GM21381 (cell line): Measurements from ENCODE around the gene FAM9C.
"Not testable (repeated sequence)": the region's sequence is repeated elsewhere in the genome, so short reads cannot be mapped to it uniquely, and the experiment has no call there.

Experiments used
- ATAC-seq: cut with Tn5 transposase; IDR thresholded peaks from one replicate; pipeline ENCODE4 v1.9.1; 2021; ENCODE audit warnings: mild to moderate bottlenecking, moderate library complexity; ENCODE audit not compliant: unreplicated experiment

FAM9C gene

GRCh38 chrX:13044441-13044840 lies at the start of gene FAM9C:
Gene FAM9C (minus strand): TSS chrX:13044620. CDS start chrX:13043789, 831 bp downstream.
- ATAC-seq: no peak

GRCh38 chrX:13093529-13094140 lies 49.2 kb upstream of the FAM9C start:
- no peak for ATAC-seq

GRCh38 chrX:13092455-13092941 lies 48.1 kb upstream of the FAM9C start:
- peak; percentile 59 for ATAC-seq

- ATAC-seq: no peak
Observed at GRCh38 chrX:13091111-13091765, 46.8 kb upstream of the FAM9C start.

GRCh38 chrX:13090339-13091110 lies 46.1 kb upstream of the FAM9C start:
- no peak for ATAC-seq

GRCh38 chrX:13090027-13090338 lies 45.6 kb upstream of the FAM9C start:
- ATAC-seq: no peak

- ATAC-seq: no peak
Observed at GRCh38 chrX:13088156-13088487, 43.7 kb upstream of the FAM9C start.

GRCh38 chrX:13087322-13088155 lies 43.1 kb upstream of the FAM9C start:
- peak; percentile 51 for ATAC-seq

GRCh38 chrX:13086793-13087321 lies 42.4 kb upstream of the FAM9C start:
- not testable (repeated sequence) for ATAC-seq

- no peak for ATAC-seq
Observed at GRCh38 chrX:13086076-13086475, 41.7 kb upstream of the FAM9C start.

GRCh38 chrX:13085526-13085925 lies 41.1 kb upstream of the FAM9C start:
- ATAC-seq: no peak

GRCh38 chrX:13084611-13085010 lies 40.2 kb upstream of the FAM9C start:
- no peak for ATAC-seq

- not testable (repeated sequence) for ATAC-seq
Observed at GRCh38 chrX:13083755-13084326, 39.4 kb upstream of the FAM9C start.

GRCh38 chrX:13082206-13083065 lies 38.0 kb upstream of the FAM9C start:
- ATAC-seq: no peak

- ATAC-seq: peak; percentile 40
Observed at GRCh38 chrX:13081395-13082205, 37.2 kb upstream of the FAM9C start.

- no peak for ATAC-seq
Observed at GRCh38 chrX:13080128-13080795, 35.8 kb upstream of the FAM9C start.

- no peak for ATAC-seq
Observed at GRCh38 chrX:13078739-13079444, 34.5 kb upstream of the FAM9C start.

- ATAC-seq: no peak
Observed at GRCh38 chrX:13077168-13077567, 32.7 kb upstream of the FAM9C start.
